Suprapubic skin (tissue), 4 donors: ENCODE measurements around the gene C19orf73. TPM values are rescaled to one million over a fixed set of nuclear protein-coding genes. Genes with fewer than 3 reads are reported as not detected.
"Not testable (repeated sequence)": the region's sequence is repeated elsewhere in the genome, so short reads cannot be mapped to it uniquely, and the experiment has no call there.

Source experiments
- DNase-seq, 2 donors: peaks; one replicate each; pipeline ENCODE4 v3.0.0-alpha.2; 2019; ENCODE audit warnings: low spot score in 2 of 2
- H3K27ac ChIP-seq: fragments of 200-600 bp; sonication (generic); one replicate; pipeline ENCODE4 v1.5.1; 2019
- H3K27me3 ChIP-seq: fragments of 200-600 bp; sonication (generic); one replicate; pipeline ENCODE4 v1.5.1; 2019
- H3K36me3 ChIP-seq: fragments of 200-600 bp; sonication (generic); one replicate; pipeline ENCODE4 v1.5.1; 2019
- H3K4me1 ChIP-seq: fragments of 200-600 bp; sonication (generic); one replicate; pipeline ENCODE4 v1.5.1; 2019
- H3K4me3 ChIP-seq: fragments of 200-600 bp; sonication (generic); one replicate; pipeline ENCODE4 v1.5.1; 2019; ENCODE audit warnings: mild to moderate bottlenecking
- H3K9me3 ChIP-seq: fragments of 200-600 bp; sonication (generic); one replicate; pipeline ENCODE4 v1.5.1; 2019
- CTCF ChIP-seq, 2 donors: fragments of 200-600 bp in 1 of 2; fragments of 450-650 bp in 1 of 2; sonication (generic) in 1 of 2; IDR thresholded peaks; one replicate each; pipeline ENCODE4 v1.5.1; 2016 to 2019; ENCODE audit warnings: antibody characterized with exemption in 2 of 2, mild to moderate bottlenecking in 1 of 2, moderate library complexity in 1 of 2
- EP300 ChIP-seq: sonication (generic); formaldehyde crosslinking; IDR thresholded peaks from one replicate; pipeline ENCODE4 v1.6.1; 2017; ENCODE audit warnings: antibody characterized with exemption
- POLR2A ChIP-seq, 2 donors: fragments of 450-650 bp; IDR thresholded peaks; one replicate each; pipeline ENCODE4 v1.6.1; 2017; ENCODE audit warnings: antibody characterized with exemption in 2 of 2, mild to moderate bottlenecking in 2 of 2, moderate library complexity in 2 of 2
- POLR2AphosphoS5 ChIP-seq, 3 donors: sonication (generic); formaldehyde crosslinking; IDR thresholded peaks; one replicate each; pipeline ENCODE4 v1.6.1; 2017; ENCODE audit warnings: antibody characterized with exemption in 3 of 3
- WGBS: methylation state at CpG from one replicate; pipeline ENCODE4 v1.1.5; 2018; 5-methylcytosine and 5-hydroxymethylcytosine counted together
- total RNA-seq, 4 donors: library from RNA; depleted of rRNA; stranded (reverse); fragments of >200 nt; gene quantifications; one replicate each; pipeline ENCODE4 v1.1.0, GENCODE V29; 2016

Gene C19orf73
- total RNA-seq, 4 donors from 2014 or later, result 5.2 to 9.3 (median 5.9) TPM; not detected in 1

DNA sequence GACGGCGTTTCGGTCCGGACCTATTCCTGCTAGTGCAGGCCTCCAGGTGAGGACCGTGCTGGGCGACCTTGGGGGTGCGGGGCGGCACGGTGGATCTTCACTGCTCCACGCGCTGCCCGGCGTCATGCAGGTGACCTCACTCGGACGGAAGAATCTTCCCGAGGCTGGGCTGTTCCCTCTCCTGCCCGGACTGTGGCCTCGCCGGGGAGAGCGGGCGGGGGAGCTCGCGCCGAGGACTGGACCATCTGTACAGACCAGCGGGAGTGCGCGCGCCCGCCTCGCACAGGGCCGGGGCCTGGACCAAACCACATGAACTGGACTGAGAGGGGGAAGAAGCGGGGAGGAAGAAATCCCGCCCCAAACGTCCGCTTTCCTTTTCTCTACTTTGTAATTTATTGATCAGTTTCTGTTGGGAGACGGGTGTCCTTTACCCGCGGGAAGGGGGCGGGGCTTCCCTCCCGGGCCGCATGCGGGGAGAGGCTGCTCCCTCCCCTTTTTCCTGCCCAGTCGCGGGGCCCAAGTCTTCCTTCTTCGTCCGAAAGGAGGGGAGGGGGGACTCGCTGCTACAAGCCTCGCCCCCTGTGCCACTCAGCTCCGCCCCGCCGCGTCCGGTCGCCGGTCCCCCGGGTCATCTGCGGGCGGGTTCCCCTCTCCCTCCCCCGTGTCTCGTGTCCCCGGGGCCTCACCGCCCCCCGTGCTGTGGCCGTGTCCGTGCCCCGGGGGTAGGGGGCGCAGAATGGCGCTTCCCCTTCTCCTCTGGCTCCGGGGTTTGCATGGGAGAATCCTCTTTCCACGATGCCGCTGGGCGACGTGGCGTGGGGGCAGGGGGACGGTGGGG, 31.4 kb upstream of the C19orf73 start:
- no peak for TF ChIP-seq POLR2A (IDR thresholded peaks at IDR 0.05)
- TF ChIP-seq POLR2AphosphoS5 (IDR thresholded peaks at IDR 0.05), result peak in 1 of 3 donors; percentile 5
- no peak for TF ChIP-seq CTCF (IDR thresholded peaks at IDR 0.05)
- peaks cover 50% of the 10 kb centered on the region for H3K4me1 ChIP-seq
- peak overlapping the region; percentile 84 for H3K27ac ChIP-seq
- WGBS, result 1% methylated on average over 42 of the region's 75 CpGs
- peak; percentile 87 to 91 for DNase-seq
- H3K9me3 ChIP-seq, result no peaks in the 10 kb centered on the region
- peak overlapping the region; percentile 69 for H3K4me3 ChIP-seq
- no peaks in the 10 kb centered on the region for H3K27me3 ChIP-seq
- H3K36me3 ChIP-seq, result no peaks in the 10 kb centered on the region

GRCh38 chr19:49149652-49150105, 30.7 kb upstream of the C19orf73 start:
- H3K9me3 ChIP-seq, result no peaks in the 10 kb centered on the region
- no peak for TF ChIP-seq POLR2A (IDR thresholded peaks at IDR 0.05)
- no peak for TF ChIP-seq EP300
- TF ChIP-seq CTCF (IDR thresholded peaks at IDR 0.05), result no peak
- TF ChIP-seq POLR2AphosphoS5 (IDR thresholded peaks at IDR 0.05), result peak in 2 of 3 donors; percentile 40 to 51
- H3K27ac ChIP-seq, result peak overlapping the region; percentile 84
- DNase-seq, result peak; percentile 88 to 89
- H3K4me3 ChIP-seq, result peak overlapping the region; percentile 69
- WGBS, result 0% methylated on average over 8 of the region's 23 CpGs
- peaks cover 51% of the 10 kb centered on the region for H3K4me1 ChIP-seq
- H3K27me3 ChIP-seq, result no peaks in the 10 kb centered on the region
- H3K36me3 ChIP-seq, result no peaks in the 10 kb centered on the region

GRCh38 chr19:49148784-49149651, 30.1 kb upstream of the C19orf73 start:
- peak overlapping the region; percentile 84 for H3K27ac ChIP-seq
- no peaks in the 10 kb centered on the region for H3K27me3 ChIP-seq
- DNase-seq, result peak; percentile 98
- H3K4me1 ChIP-seq, result peaks cover 51% of the 10 kb centered on the region
- no peaks in the 10 kb centered on the region for H3K9me3 ChIP-seq
- TF ChIP-seq CTCF (IDR thresholded peaks at IDR 0.05), result no peak
- no peak for TF ChIP-seq POLR2AphosphoS5 (IDR thresholded peaks at IDR 0.05)
- no peak for TF ChIP-seq POLR2A (IDR thresholded peaks at IDR 0.05)
- TF ChIP-seq EP300, result no peak
- no peaks in the 10 kb centered on the region for H3K36me3 ChIP-seq
- WGBS, result 2% methylated on average over 18 of the region's 49 CpGs
- peak overlapping the region; percentile 69 for H3K4me3 ChIP-seq

DNA sequence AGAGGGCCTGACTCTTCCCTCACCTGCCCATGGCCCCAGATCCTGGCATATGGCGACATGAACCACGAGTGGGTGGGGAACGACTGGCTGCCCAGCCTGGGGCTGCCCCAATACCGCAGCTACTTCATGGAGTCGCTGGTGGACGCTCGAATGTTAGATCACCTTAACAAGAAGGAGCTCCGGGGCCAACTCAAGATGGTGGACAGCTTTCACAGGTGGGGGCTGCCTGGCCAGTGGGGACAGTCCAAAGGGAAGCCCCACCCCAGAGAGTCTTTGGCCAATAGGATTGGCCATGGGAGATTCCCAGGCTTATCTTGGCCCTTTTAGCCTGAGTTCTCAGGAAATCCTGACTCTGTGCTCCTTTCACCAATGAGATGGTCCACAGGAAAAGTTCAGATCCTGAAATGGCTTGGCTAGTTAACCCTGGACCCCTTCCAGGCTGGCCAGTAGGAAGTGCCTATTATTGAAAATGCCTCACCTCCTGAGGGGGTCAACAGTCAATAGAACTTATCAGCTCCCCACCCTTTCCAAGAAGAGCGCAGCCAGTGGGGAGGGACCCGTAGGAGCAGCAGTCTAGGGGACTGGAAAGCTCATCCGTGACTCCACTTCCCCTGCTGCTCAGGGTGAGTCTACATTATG, 29.2 kb upstream of the C19orf73 start:
- DNase-seq, result no peak
- no peak for TF ChIP-seq CTCF (IDR thresholded peaks at IDR 0.05)
- TF ChIP-seq EP300, result no peak
- TF ChIP-seq POLR2A (IDR thresholded peaks at IDR 0.05), result no peak
- TF ChIP-seq POLR2AphosphoS5 (IDR thresholded peaks at IDR 0.05), result no peak
- peak overlapping the region; percentile 69 for H3K4me3 ChIP-seq
- no peaks in the 10 kb centered on the region for H3K36me3 ChIP-seq
- H3K27ac ChIP-seq, result no peak overlapping the region
- no peaks in the 10 kb centered on the region for H3K27me3 ChIP-seq
- H3K4me1 ChIP-seq, result peaks cover 52% of the 10 kb centered on the region
- no peaks in the 10 kb centered on the region for H3K9me3 ChIP-seq
- WGBS, result 69% methylated on average over 10 of the region's 11 CpGs

DNA sequence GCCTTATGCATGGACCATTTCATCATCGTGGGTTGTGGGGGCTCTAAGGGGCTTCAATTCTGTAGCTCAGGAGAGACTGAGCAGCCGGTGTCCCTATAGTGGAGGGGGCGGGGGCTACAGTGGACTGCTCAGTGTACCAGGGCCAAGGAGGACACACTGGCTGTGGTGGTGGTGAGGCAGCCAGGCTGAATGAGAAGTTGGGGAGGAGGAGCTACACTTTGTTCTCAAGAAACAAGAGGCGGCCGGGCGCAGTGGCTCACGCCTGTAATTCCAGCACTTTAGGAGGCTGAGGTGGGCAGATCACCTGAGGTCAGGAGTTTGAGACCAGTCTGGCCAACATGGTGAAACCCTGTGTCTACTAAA, 27.4 kb upstream of the C19orf73 start:
- not testable (repeated sequence) for DNase-seq, H3K9me3 ChIP-seq, H3K27ac ChIP-seq, H3K4me3 ChIP-seq, H3K27me3 ChIP-seq, H3K36me3 ChIP-seq
- 50% methylated on average over 6 of the region's 7 CpGs for WGBS
- peaks cover 53% of the 10 kb centered on the region for H3K4me1 ChIP-seq
